K562 (cell line): ENCODE data around the gene CSAD. TPM values are rescaled to one million over a fixed set of nuclear protein-coding genes. Genes with fewer than 3 reads are reported as not detected.

Experiments
- ATAC-seq: fragments of 200-7000 bp; cut with Tn5 transposase; 3 replicates; pipeline ENCODE4 v1.9.1; 2020; ENCODE audit warnings: moderate library complexity
- BruUV-seq: library from RNA; stranded (reverse); fragments of 400-500 nt; replicated peaks from 2 replicates; lab custom pipeline; 2021; lab: Mats Ljungman, UMichigan
- CTCF ChIA-PET: fragments of 300-600 bp; formaldehyde crosslinking; extraction: SDS; loops from one replicate; lab custom pipeline; 2021; ENCODE audit warnings: low intra/inter-chr PET ratio; lab: Yijun Ruan, JAX
- POLR2A ChIA-PET: fragments of 300-600, 350-650 bp; sonication (Branson Sonifier 250); formaldehyde crosslinking; extraction: SDS; loops from one replicate; lab custom pipeline; 2021; ENCODE audit warnings: antibody characterized with exemption, inconsistent platforms; lab: Yijun Ruan, JAX
- DNase-seq, 4 experiments: peaks; one replicate each; pipeline versions ENCODE4 v3.0.0 to v3.0.0-alpha.2; 2011 to 2018; ENCODE audit warnings: low spot score in 3 of 4, mixed read lengths in 3 of 4; ENCODE audit errors: extremely low read depth in 1 of 4
- FAIRE-seq: peaks from 2 replicates; lab custom pipeline; 2011; peaks lifted over from hg19 to GRCh38; lab: Jason Lieb, UNC
- H2AFZ ChIP-seq: 2 replicates; pipeline ENCODE4 v1.6.0; 2011; ENCODE audit warnings: low read depth, low read length, control low read depth, inconsistent platforms
- H3K27ac ChIP-seq: fragments of 200-600 bp; 3 replicates; pipeline ENCODE4 v1.8.0; 2011; ENCODE audit warnings: low read depth, mild to moderate bottlenecking, control low read depth, inconsistent platforms, low read length, moderate library complexity, mixed read lengths; ENCODE audit errors: extremely low read depth
- H3K27me3 ChIP-seq, 2 experiments: fragments of 300-600 bp in 1 of 2; 2 replicates in 1 of 2; 3 replicates in 1 of 2; pipeline versions ENCODE4 v1.6.0 to v1.8.0; 2011; ENCODE audit warnings: inconsistent platforms in 2 of 2, low read length in 2 of 2, mild to moderate bottlenecking in 1 of 2, mixed read lengths in 1 of 2, moderate library complexity in 1 of 2; ENCODE audit not compliant: control insufficient read depth in 2 of 2, insufficient read depth in 2 of 2
- H3K36me3 ChIP-seq: fragments of 300-600 bp; 3 replicates; pipeline ENCODE4 v1.8.0; 2011; ENCODE audit warnings: mild to moderate bottlenecking, low read length, inconsistent platforms; ENCODE audit not compliant: control insufficient read depth, insufficient read depth
- H3K4me1 ChIP-seq, 2 experiments: fragments of 200-600 bp in 1 of 2; replicated peaks in 1 of 2; 2 replicates in 1 of 2; 3 replicates in 1 of 2; pipeline versions ENCODE4 v1.5.1 to v1.8.0; 2011; ENCODE audit warnings: inconsistent platforms in 2 of 2, low read length in 2 of 2, mild to moderate bottlenecking in 1 of 2, mixed read lengths in 1 of 2, moderate library complexity in 1 of 2; ENCODE audit not compliant: control insufficient read depth in 2 of 2, insufficient read depth in 2 of 2
- H3K4me2 ChIP-seq: 2 replicates; pipeline ENCODE4 v1.6.1; 2011; ENCODE audit warnings: low read length, control low read depth, inconsistent platforms, mixed read lengths; ENCODE audit not compliant: insufficient read depth
- H3K4me3 ChIP-seq: fragments of 200-600 bp; sonication (generic), shearing (Covaris generic); 2 replicates; pipeline ENCODE4 v1.5.1; 2016; ENCODE audit warnings: control low read depth, inconsistent platforms
- H3K79me2 ChIP-seq: fragments of 200-600 bp; 3 replicates; pipeline ENCODE4 v1.8.0; 2011; ENCODE audit warnings: low read length, inconsistent platforms; ENCODE audit not compliant: control insufficient read depth, insufficient read depth
- H3K9ac ChIP-seq, 2 experiments: 2 replicates each; pipeline versions ENCODE4 v1.6.0 to v1.6.1; 2011; ENCODE audit warnings: low read depth in 2 of 2, low read length in 2 of 2, control low read depth in 1 of 2, inconsistent platforms in 1 of 2, mild to moderate bottlenecking in 1 of 2, mixed read lengths in 1 of 2; ENCODE audit not compliant: insufficient read depth in 1 of 2
- H3K9me1 ChIP-seq: one replicate; pipeline ENCODE4 v1.6.0; 2011; ENCODE audit warnings: inconsistent platforms, mild to moderate bottlenecking, low read length, moderate library complexity; ENCODE audit not compliant: control insufficient read depth, insufficient read depth
- H3K9me3 ChIP-seq: replicated peaks from 2 replicates; pipeline ENCODE4 v1.5.1; 2011; ENCODE audit warnings: low read depth, low read length, inconsistent platforms; ENCODE audit not compliant: control insufficient read depth, insufficient read depth
- H4K20me1 ChIP-seq: replicated peaks from 2 replicates; pipeline ENCODE4 v1.6.1; 2011; ENCODE audit warnings: low read length, inconsistent platforms, mixed read lengths; ENCODE audit not compliant: control insufficient read depth, insufficient read depth
- IRF2 ChIP-seq: sonication (generic); formaldehyde crosslinking; IDR thresholded peaks from 2 replicates; pipeline ENCODE4 v1.8.1; 2022; ENCODE audit warnings: mild to moderate bottlenecking, missing genetic modification reagents
- MAZ ChIP-seq, 2 experiments: fragments of 450-650 bp in 1 of 2; sonication (generic) in 1 of 2; formaldehyde crosslinking; IDR thresholded peaks in 1 of 2; conservative IDR thresholded peaks in 1 of 2; 2 replicates each; pipeline versions ENCODE4 v1.4.0 to v1.5.0; 2020; ENCODE audit warnings: mild to moderate bottlenecking in 1 of 2, missing genetic modification reagents in 1 of 2
- POLR3G ChIP-seq: IDR thresholded peaks from 2 replicates; pipeline ENCODE4 v1.6.1; 2011; ENCODE audit not compliant: insufficient read length, insufficient replicate concordance; ENCODE audit errors: extremely low read depth
- ZC3H4 ChIP-seq: sonication (generic); formaldehyde crosslinking; IDR thresholded peaks from 2 replicates; pipeline ENCODE4 v1.9.0; 2021; ENCODE audit warnings: missing genetic modification reagents, borderline replicate concordance
- ZNF41 ChIP-seq: fragments of 250-450 bp; sonication (Bioruptor Pico); conservative IDR thresholded peaks from 2 replicates; pipeline ENCODE4 v1.4.0; 2020; ENCODE audit warnings: mild to moderate bottlenecking
- ZNF436 ChIP-seq: fragments of 250-450, 450-650 bp; sonication (Bioruptor Pico); formaldehyde crosslinking; IDR thresholded peaks from 2 replicates; pipeline ENCODE4 v1.7.0; 2020; ENCODE audit warnings: mild to moderate bottlenecking
- ZNF696 ChIP-seq: fragments of 250-450 bp; sonication (Bioruptor Pico); conservative IDR thresholded peaks from 2 replicates; pipeline ENCODE4 v1.4.0; 2020; ENCODE audit warnings: mild to moderate bottlenecking, moderate library complexity
- in situ Hi-C: fragments of 300-500 bp; cut with MboI; formaldehyde crosslinking; loops from 4 replicates; pipeline ENCODE4 v1.15.0; 2018; ENCODE audit warnings: inconsistent platforms, mixed read lengths
- intact Hi-C: fragments of 100-400 bp; cut with micrococcal nuclease; formaldehyde crosslinking; loops from 2 replicates; pipeline ENCODE4 v1.14.2; 2022
- polyA plus RNA-seq, 8 experiments: library from polyadenylated mRNA; depleted of rRNA in 4 of 8; stranded (reverse) in 5 of 8; unstranded in 3 of 8; fragments of >200 nt; fragmentation: Nextera tagmentation in 2 of 8; fragmentation: Illumina TruSeq in 1 of 8; extraction: Ambion mirVana in 2 of 8; extraction: Trizol in 1 of 8; gene quantifications; 2 replicates each; pipeline versions ENCODE4 v1.2.1 to v1.2.3, GENCODE V29; 2011 to 2014; ENCODE audit warnings: inconsistent platforms in 1 of 8, missing spikeins in 1 of 8
- total RNA-seq, 7 experiments: library from RNA; depleted of rRNA in 6 of 7; stranded (reverse); fragments of >200 nt in 6 of 7; fragmentation: Illumina TruSeq in 2 of 7; extraction: Trizol in 2 of 7; gene quantifications; 2 replicates each; pipeline versions ENCODE4 v1.2.1 to v1.2.3, GENCODE V29; 2011 to 2021; ENCODE audit warnings: low replicate concordance in 1 of 7
- TF ChIP-seq, protein P1 (sequence below), 2 experiments: fragments of 200-800 bp in 1 of 2; sonication (Bioruptor generic) in 1 of 2; sonication (generic) in 1 of 2; formaldehyde crosslinking in 1 of 2; IDR thresholded peaks in 1 of 2; conservative IDR thresholded peaks in 1 of 2; 2 replicates each; pipeline versions ENCODE4 v1.5.0 to v1.6.1; 2016 to 2020; ENCODE audit warnings: missing compliant biosample characterization in 1 of 2, missing genetic modification characterization in 1 of 2, missing genetic modification reagents in 1 of 2
- TF ChIP-seq, protein P2 (sequence below), 2 experiments: fragments of 450-650 bp; IDR thresholded peaks; 2 replicates each; pipeline ENCODE4 v1.6.1; 2016; ENCODE audit warnings: mild to moderate bottlenecking in 2 of 2, borderline replicate concordance in 1 of 2, low read depth in 1 of 2, moderate library complexity in 1 of 2

The CSAD gene
- total and polyA plus RNA-seq, 9 of the 15 experiments (the other 6 are each of a cell fraction or from before 2014, with no cell fraction given), result 1.8 to 19.6 (median 8.1) TPM

DNA sequence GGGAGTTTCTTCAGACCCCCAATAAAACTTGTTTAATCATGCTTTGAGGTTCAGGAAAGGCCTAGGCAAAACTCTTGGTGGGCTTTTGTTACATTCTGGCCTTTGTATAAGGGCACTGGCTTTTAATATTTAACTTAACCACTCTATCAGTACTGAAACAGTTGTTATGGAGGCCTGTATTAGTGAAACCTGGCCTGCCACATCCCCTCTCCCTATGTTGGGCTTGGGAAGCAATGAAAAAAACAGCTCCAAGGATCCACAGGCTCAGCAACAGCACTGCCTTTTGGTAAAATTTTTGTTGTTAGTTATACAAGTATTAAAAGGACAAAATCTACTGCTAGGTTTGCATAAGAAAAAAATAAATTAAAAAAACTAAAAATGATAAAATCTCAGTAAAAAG lies 66.8 kb downstream of the CSAD start:
- no peaks in the 10 kb centered on the region for H3K36me3 ChIP-seq
- FAIRE-seq (no peak), DNase-seq (peak in 1 of 4 experiments; percentile 3), ATAC-seq (no peak)
- POLR2A ChIA-PET, result interaction anchor here (0.7 kb wide), 1 partner anchor 11 kb away, joined by 3 read pairs; the partner anchor contains the start of gene SOAT2
- no TSS peak for BruUV-seq
- no peak overlapping the region for H3K9ac ChIP-seq
- H2AFZ ChIP-seq, result no peak overlapping the region
- H3K27ac ChIP-seq, result no peak overlapping the region
- H3K9me1 ChIP-seq, result no peaks in the 10 kb centered on the region
- no peak overlapping the region for H3K4me2 ChIP-seq
- H3K27me3 ChIP-seq, result no peaks in the 10 kb centered on the region
- H3K9me3 ChIP-seq, result no peaks in the 10 kb centered on the region
- no peaks in the 10 kb centered on the region for H3K79me2 ChIP-seq
- CTCF ChIA-PET, result no interaction called here
- H3K4me1 ChIP-seq, result peaks cover 4 to 8% of the 10 kb centered on the region in 2 experiments; a peak in 3 of 5 replicates
- H3K4me3 ChIP-seq, result no peak overlapping the region
- H4K20me1 ChIP-seq, result no peaks in the 10 kb centered on the region
- intact Hi-C loops, result no loop called here
- in situ Hi-C loops, result no loop called here
- TF ChIP-seq ZNF41 (CRISPR knock-in tag) (no peak), ZNF436 (CRISPR knock-in tag) (no peak), POLR3G (no peak), IRF2 (no peak), ZC3H4 (CRISPR knock-in tag) (no peak), ZNF696 (no peak), MAZ (CRISPR knock-in tag; conservative IDR thresholded peaks at IDR 0.05 in 1 of 2, IDR thresholded peaks at IDR 0.05 in 1 of 2) (no peak)
- TF ChIP-seq, protein P1, sequence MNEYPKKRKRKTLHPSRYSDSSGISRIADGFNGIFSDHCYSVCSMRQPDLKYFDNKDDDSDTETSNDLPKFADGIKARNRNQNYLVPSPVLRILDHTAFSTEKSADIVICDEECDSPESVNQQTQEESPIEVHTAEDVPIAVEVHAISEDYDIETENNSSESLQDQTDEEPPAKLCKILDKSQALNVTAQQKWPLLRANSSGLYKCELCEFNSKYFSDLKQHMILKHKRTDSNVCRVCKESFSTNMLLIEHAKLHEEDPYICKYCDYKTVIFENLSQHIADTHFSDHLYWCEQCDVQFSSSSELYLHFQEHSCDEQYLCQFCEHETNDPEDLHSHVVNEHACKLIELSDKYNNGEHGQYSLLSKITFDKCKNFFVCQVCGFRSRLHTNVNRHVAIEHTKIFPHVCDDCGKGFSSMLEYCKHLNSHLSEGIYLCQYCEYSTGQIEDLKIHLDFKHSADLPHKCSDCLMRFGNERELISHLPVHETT (CRISPR knock-in tag; conservative IDR thresholded peaks at IDR 0.05 in 1 of 2, IDR thresholded peaks at IDR 0.05 in 1 of 2), result no peak
- TF ChIP-seq, protein P2, sequence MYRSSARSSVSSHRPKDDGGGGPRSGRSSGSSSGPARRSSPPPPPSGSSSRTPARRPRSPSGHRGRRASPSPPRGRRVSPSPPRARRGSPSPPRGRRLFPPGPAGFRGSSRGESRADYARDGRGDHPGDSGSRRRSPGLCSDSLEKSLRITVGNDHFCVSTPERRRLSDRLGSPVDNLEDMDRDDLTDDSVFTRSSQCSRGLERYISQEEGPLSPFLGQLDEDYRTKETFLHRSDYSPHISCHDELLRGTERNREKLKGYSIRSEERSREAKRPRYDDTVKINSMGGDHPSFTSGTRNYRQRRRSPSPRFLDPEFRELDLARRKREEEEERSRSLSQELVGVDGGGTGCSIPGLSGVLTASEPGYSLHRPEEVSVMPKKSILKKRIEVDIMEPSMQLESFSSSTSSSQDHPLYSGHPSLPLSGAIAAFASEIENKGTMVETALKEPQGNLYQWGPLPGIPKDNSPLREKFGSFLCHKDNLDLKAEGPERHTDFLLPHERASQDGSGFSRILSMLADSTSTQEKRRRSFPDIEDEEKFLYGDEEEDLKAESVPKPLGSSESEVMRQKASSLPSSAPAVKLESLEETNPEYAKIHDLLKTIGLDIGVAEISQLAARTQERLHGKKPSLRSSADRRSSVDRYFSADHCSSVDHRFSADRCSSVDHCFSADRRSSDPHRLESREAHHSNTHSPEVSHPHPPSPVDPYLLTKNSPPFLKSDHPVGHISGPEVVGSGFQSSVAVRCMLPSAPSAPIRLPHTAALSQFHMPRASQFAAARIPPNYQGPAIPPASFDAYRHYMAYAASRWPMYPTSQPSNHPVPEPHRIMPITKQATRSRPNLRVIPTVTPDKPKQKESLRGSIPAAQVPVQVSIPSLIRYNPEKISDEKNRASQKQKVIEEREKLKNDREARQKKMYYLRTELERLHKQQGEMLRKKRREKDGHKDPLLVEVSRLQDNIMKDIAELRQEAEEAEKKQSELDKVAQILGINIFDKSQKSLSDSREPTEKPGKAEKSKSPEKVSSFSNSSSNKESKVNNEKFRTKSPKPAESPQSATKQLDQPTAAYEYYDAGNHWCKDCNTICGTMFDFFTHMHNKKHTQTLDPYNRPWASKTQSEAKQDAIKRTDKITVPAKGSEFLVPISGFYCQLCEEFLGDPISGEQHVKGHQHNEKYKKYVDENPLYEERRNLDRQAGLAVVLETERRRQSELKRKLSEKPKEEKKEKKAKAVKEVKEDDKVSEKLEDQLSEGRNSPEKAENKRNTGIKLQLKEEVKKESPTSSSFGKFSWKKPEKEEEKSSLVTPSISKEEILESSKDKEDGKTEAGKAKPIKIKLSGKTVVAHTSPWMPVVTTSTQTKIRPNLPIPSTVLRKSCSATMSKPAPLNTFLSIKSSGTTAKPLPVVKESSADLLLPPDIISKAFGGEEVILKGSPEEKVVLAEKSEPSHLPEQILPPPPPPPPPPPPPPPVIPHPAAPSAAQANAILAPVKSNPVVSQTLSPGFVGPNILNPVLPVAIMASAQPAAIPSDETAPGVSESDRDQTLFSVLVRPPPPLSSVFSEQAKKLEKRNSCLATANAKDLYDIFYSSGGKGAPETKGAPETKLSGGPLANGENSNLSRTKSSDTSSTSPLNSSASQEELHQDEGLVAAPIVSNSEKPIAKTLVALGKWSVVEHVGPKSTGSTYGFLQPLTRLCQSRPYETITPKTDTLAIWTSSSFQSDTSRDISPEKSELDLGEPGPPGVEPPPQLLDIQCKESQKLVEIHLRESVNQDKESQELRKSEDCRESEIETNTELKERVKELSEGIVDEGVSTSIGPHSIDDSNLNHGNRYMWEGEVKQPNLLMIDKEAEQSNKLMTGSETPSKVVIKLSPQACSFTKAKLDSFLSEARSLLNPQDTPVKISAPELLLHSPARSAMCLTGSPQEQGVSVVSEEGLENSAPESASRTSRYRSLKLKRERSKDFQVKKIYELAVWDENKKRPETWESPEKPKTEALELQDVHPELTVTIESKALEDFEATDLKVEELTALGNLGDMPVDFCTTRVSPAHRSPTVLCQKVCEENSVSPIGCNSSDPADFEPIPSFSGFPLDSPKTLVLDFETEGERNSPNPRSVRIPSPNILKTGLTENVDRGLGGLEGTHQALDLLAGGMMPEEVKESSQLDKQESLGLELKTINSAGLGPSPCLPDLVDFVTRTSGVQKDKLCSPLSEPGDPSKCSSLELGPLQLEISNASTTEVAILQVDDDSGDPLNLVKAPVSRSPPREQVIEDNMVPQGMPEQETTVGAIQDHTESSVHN (IDR thresholded peaks at IDR 0.05; ENCODE audit: borderline replicate concordance in 1 of 2, low read depth in 1 of 2), result no peak
